HG03439 (cell line): ENCODE measurements around the gene CERKL.

Experiments
- ATAC-seq: cut with Tn5 transposase; IDR thresholded peaks from one replicate; pipeline ENCODE4 v1.9.1; 2021; ENCODE audit warnings: mild to moderate bottlenecking, moderate library complexity; ENCODE audit not compliant: unreplicated experiment

CERKL gene

DNA sequence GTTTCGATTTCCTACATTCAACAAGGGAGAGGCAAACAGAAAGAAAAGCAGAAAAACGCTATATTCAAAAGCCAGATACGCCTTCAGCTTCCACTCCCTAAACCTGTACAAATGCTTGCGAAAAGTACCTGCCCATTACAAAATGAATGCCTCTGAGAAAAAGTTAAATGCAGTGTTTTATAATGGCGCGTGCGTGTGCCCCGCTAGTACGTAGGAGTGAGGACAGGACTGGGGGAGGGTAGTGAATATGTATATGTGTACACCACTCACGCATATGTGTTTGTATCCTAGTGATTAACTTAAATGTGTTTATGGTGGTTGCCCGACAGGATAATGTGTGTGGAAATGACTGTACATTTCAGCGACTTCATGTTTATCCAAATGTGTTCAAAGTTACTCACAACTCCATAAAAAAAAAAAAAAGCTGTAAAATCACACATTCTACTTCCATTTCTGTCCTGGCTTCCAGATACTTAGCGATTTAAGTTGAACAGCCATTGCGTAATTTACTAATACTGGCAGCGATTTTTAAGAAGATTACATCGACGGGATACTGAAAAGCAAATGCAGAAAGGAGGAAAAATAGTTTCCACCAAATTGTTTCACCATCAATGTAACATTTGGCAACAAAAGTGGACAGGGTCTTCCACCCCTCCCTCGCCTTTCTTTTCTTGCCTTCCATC lies 22.1 kb upstream of the CERKL start:
- ATAC-seq: no peak

DNA sequence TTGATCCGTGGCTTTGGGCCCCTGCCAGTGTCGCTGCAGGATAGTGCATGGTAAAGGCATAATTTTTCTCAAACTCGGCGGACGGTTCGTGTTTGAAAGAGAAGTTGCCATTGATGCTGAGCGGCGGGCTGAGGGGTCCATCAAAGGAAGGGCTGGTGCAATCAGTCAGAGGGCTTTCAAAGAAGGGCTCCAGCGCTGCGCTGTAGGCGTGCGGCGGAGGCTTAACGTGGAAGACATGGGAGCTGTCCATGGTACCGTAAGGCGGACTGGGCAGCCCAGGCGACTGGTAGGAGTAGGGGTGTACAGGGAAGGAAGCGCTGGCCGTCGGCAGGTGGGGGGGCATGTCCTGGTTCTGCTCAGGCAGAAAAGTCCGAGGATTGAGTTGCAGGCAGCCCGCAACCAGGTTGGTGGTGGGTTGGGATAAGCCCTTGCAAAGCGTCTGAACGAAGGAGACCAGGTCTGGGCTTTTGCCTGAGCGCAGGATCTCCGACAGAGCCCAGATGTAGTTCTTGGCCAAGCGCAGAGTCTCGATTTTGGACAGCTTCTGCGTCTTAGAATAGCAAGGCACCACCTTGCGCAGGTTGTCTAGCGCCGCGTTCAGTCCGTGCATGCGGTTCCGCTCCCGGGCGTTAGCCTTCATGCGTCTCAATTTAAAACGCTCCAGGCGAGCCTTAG lies 21.1 kb upstream of the CERKL start:
- no peak for ATAC-seq

DNA sequence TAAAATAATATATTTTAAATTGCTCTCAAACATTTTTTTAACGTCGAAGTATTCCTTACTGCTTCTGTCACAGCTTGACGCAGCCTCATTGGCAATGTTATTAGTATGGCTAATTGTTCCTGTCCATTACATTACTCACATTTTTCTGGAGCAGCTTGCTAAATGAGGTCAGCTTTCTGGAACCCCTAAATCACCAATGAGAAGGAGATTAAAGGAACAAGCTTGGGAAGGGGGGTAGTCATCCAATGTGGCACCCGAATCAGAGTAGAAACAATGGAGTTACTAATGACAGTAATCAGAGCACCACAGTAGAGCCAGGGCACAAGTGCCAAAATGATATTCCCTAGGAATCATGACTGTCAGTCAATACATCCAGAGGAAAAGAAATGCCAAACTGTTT lies 18.3 kb upstream of the CERKL start:
- ATAC-seq: no peak

DNA sequence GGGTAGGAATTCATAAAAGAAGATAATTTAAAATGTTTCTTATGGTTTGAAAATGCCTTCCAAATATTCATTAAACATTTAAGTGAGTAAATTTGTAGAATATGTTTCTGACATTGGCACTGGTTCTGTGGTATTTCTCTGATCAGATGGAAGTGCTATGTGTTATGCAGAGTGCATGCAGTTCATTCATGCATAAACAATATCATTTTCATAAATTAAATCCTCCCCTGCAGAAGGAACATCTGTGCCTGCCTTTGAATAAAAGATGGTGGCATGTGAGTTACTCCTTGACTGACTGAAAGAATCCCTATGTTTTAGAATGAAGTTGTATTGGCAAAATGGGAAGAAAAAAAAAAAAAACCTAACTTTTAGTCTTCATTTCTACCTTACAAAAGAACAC lies 17.6 kb upstream of the CERKL start:
- ATAC-seq: no peak

DNA sequence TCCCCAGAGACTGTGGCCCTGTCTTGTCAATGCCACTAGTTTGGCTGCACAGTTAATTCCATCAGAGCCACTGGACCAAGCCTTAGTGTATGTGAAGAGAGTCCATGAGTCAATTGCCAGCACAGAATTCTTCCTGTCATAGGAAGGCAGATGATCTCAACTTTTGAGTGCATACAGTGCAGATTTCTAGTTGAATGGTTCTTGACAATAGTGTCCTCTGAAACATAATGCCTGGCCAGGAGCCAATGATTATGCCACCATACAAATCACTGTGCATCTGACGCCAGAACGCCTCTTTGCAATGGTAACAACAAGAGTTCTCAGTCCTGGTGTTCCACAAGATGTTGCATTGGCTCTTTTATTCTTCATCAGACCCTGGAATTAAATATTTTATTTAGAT lies 16.3 kb upstream of the CERKL start:
- ATAC-seq: no peak

DNA sequence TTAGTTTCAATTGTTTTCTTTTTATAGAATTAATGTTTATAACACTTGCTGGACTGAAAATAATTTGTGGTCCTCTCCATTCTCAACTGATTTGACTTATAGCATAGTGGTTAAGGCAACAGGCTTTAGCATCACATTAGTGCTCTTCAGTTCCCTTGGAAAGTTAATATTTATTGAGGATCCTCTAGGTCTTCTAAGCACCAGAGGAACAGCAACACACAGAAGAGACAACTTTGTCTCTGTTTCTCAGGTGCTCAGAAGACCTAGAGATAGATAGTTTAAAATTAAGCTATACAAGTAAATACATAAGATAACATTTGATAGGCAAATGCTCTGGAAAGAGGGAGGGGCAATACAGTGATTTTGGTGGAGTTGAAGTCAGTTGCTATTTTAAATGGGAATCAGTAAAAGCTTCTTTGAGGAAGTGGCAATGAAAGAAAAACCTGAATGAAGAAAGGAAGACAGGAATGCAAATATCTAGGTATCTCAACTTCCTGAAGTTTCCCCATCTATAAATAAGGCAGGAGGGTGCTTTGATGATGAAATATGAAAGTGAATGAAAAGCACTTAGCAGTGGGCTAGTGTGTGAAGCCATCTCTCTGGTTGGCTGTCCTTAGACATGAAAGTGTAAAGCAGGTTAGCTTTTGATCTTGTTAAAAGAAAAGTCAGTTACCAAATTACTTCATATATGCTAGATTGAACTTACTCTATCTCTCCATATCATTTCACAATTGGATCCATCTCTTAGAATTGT lies 15.5 kb upstream of the CERKL start:
- ATAC-seq: peak; percentile 73

DNA sequence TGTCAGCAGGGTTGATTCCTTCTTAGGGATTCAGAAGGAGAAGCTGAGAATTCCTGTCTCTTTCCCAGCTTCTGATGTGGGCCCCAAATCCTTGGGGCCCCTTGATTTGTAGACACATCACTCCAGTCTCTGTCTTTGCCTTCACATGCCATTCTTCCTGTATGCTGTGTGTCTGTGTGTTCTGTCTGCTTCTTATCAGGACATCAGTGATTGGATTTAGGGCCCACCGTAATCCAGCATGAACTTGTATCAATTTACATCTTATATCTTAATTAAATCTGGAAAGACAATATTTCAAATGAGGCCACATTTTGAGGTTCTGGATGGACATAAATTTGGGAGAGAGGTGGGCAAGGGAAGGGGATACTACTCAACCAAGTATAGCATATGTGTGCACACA lies 13.7 kb upstream of the CERKL start:
- ATAC-seq: no peak

DNA sequence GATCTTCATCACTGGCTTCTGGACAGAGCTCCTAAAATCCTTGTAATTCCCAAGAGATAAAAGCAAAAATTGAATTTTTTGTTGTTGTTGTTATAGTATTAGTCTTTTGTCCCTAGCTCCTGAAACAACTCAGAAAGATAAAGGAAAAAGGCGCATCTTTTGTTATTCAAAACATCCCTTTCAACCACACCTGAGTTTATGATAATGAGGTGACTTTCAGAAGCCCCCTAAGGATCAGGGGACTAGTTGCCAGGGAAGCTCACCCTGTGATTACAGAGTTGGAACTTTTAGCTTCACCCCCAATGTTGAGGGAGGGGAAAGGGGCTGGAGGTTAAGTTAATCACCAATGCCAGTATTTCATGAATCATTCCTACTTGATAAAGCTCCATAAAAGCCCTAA lies 10.3 kb upstream of the CERKL start:
- no peak for ATAC-seq

DNA sequence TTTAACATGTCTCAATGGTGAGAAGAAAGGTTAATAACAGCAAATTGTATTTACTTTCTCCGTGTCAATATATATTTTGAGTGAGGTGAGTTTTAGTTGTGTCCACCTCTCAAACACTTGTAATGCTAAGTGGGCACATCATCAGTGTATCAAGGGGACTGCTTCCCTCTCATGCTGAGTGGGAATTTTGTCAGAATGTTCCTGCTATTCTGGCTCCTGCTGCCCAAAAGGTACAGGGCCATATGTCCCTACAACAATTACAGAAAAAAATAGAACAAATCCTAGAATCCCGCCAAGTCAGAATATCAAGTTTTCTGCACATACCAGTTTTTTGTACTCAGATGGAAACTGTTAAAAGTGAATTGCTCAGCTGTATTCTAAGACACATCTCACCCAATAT lies 5.4 kb upstream of the CERKL start:
- ATAC-seq: no peak

DNA sequence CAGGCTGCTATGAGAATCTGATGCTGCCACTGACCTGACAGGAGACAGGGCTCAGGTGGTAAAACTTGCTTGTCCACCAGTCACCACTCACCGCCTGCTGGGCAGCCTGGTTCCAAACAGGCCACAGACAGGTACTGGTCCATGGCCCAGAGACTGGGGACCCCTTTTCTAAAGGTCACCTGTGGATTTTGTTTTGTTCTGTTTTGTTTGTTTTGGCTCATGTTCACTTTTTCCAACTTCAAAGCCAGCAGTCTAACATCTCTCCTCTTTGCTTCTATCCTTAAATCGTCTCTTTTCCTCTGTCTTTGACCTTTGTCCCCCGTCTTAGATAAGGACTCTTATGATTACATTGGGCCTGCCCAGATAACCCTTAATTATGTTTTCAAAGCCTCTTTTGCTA lies 3.3 kb upstream of the CERKL start:
- no peak for ATAC-seq

DNA sequence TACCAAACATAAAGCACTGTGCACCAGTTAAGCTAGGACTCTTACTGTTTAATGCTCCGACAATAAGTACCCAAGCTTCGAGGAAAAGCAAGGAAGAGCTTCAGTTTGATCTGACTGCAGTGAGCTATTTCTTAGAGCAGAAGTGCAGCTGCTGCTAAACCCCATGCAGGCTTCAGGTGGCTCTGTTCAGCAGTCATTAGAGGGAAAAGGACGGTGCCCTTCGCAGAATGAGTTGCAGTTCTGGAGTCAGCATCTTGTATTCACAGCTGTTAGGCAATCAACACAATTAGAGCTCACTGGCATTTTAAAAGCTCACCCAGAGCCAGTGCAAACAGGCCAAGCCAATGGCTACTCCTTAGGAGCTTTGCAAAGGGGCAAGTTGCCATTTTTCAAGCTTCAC lies 1.5 kb upstream of the CERKL start:
- no peak for ATAC-seq

DNA sequence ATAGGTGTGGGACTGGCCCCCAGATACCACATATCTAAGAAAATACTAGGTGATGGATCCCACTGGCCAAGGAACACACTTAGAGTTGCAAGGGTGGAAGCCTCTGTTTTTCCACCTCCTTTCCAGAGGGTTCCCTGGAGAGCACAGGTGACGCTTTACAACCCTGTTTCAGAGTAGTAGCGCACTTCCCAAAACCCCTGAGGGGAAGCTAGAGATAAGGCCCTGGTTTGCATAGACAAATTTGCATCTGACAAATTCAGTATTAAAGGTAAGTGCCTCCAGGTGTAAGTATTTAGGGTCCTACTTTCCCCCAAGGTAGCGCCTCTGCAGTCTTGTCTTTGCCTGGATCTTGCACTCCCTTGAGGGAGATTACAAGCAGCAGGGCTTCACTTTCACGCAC lies 474 bp upstream of the CERKL start:
- ATAC-seq: no peak

DNA sequence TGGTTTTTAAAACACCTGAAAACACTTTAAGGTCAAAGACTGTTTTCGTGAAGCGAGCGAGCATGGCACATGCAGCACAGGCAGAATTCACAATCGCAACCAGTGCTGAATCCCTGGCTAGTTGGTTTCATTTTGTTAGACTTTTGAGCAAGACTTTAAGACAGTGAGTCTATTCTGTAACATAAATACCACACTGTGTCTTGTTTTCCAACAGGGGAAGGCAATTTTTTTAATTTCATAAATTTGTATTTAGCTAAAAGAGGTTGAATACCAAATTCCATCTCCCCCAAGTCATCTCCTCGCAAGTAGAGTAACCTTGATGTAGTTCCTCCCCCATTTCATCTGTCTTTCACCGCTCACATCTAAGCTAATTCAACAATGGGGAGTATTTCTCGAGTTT lies 1.4 kb downstream of the CERKL start:
- no peak for ATAC-seq

DNA sequence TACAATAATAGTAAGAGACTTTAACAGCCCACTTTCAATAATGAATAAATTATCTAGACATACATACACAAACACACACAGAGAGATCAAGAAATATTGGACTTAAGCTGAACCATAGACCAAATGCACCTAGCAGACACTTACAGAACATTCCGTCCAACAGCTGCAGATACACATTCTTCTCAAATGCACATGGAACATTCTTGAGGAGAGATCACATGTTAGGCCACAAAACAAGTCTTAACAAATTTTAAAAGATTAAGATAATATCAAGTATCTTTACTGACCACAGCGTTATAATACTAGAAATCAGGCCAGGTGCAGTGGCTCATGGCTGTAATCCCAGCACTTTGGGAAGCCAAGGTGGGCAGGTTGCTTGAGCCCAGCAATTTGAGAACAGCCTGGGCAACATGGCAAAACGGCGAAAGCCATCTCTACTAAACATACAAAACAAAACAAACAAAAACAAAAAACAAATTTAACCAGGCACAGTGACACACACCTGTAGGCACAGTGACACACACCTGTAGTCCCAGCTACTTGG lies 7.4 kb downstream of the CERKL start:
- ATAC-seq: no peak

DNA sequence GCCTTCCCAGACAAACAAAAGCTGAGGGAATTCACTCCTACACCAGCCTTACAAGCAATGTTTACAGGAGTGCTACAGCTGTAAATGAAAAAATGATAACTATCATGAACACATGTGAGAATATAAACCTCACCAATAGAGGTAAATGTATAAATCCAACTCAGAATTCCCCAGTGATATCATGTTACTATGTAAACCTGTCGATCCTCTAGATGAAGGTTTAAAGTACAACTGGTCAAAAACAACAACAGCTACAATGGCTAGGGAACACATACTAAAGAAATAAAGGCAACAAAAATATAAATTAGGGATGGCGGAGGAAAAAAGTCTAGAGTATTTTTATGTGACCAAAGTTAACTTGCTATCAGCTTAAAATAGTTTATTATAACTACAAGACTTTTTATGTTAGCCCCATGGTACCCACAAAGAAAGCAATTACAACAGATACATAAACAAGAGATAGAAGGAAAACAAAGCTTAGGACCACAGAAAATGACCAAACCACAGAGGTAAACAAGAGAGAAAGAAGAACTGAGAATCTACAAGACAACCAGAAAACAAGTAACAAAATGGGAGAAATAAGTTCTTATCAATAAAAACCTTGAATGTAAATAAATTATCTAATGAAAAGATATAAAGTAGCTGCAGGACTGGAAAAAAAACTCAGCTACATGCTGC lies 8.3 kb downstream of the CERKL start:
- no peak for ATAC-seq

DNA sequence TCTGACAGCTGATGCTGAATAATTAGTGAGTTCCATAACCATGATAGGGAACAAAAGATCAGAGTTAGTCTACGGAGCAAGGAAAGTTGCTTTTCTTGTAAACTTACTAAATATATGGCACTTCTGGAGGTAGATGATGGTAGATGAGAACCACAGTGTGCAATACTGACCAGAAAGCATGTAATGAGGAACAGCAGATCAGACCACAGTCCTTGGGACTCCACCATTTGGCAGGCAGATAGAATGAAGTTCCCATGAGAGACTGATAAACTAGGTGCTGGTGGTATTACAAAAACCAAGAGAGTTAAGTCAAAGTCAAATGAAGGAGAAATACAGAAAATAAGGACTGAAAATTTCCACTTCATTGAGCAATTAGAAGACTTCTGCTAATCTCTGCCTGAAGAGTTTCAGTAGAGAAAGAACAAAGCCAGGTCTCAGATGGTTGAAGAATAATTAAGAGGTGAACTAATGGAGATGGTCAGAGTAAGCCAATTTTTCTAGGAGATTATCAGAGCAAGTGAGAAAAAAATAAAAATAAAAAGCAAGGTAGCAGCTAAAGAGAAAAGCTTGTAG lies 10.4 kb downstream of the CERKL start:
- no peak for ATAC-seq

DNA sequence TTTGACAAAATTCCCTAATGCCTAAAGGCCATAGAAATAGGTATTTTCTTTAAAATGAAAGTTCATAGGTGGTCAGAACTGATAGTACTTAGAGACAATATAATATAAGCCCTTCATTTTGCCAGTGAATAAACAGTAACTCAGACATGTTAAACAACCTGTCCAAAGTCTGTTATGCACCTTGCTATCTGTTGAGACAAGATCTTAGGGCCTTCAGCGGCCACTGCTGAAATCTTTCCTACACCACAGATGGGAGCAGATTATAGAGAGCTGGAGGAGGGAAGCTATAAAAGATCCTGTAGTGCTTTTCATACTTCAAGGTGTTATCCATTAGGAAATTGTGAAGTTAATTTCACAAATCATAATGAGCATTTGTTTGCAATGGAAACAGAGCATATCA lies 13.8 kb downstream of the CERKL start:
- no peak for ATAC-seq

DNA sequence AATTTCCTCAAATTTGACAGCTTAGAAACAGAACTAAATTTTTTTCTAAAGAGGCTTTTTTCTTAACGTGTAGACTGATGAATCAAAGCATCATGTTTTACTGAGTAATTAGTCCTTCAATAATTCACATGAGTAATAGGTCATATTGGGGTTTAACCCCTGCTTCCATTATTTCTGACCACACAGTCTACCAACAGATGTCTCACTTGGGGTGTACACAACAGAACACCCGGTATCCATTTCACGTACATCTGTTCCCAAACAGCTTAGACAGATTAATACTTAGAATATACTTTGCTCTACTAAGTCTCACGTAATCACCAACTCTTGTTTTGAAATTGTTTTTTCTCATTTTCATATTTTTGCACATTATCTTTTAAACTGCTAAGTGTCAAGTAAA lies 14.8 kb downstream of the CERKL start:
- no peak for ATAC-seq

DNA sequence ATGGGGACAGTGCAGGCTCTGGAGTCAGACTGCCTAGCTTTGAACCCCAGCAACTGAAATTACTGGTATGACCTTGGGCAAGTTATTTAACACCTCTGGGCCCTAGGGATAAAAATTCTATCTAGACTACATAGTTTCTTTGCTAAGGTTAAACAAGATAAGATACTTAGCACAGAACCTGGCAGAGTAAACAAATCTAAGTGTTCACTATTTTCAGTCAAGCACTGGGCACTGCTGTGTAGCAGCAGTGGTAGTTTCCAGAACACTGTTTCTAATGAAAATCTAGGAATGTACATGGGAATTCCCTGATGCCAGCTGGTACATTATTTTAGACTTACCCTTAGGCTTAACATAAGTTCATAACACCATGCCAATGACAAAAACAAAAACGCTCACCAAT lies 17.2 kb downstream of the CERKL start:
- no peak for ATAC-seq

DNA sequence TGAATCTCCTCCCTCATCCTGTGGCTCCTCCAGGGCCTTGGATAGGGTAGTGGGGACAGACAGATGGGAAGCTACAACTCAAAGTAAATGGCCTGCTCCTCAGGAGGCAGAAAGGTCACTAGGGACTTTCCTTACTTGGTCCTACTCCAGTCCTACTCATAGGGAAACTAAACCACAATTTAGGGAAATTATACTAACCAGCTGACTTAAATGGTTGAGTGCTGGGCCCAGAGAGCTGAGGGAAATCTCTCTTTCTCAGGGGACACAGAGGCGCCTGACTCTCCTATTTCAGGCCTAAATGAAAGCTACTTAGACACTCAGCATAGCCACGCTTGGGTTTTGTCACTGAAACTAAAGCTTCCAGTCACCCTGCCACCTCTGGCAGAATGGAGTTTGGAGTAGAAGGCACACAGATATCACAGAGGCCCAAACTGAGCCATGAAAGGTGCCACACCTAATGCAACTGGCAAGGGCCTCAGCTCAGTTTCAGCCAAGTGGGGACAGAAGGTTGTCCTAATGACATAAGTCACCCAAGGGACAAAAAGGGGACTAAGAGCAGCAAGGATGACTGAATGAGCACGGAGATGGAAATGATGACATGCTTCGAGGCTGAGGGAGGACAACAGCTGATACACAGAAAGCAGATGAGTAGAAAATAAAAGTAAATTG lies 24.0 kb downstream of the CERKL start:
- ATAC-seq: peak; percentile 84
